Anterior cingulate cortex (tissue), 58 donors: ENCODE data around the gene PLCH1.

ENCODE experiments used
- DNase-seq, 58 donors: peaks; one replicate each; lab custom pipeline; 2025; lab: John Stamatoyannopoulos, UW

Gene PLCH1

DNA sequence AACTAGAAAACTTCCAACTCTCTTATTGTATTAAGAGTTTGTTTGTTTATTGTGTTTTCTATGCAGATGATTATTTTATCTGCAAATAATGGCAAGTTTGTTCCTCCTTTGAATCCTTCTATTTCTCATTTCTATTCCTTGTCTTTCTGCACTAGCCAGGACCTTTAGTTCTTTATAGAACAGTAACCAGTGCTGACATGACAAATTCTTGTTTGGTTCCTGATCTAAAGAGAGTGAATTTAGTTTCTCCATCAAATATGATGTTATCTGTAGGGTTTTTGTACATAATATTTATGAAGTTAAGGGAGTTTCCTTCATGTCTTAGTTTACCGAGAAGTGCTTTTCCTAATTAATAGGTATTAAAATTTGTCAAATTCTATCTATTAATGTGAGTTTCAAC is 350.6 kb downstream of the PLCH1 start:
- DNase-seq: no peak

DNA sequence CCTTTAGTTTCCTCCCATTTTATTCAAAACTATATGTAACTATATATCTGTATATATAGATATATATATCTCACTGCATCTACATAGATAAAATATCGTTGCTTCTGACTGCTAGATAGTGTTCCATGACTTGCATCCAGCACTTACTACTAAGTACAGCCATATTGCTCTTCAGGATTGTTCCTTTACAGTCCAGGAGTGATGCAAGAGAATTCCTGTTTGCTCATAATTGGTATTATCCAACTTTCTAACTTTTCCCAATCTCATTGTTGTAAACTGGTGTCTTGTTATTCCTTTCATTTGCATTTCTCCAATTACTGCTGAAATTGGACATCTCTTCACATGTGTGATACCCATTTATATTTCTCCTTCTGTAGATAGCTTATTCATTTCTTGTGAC is 351.6 kb downstream of the PLCH1 start:
- DNase-seq: no peak

DNA sequence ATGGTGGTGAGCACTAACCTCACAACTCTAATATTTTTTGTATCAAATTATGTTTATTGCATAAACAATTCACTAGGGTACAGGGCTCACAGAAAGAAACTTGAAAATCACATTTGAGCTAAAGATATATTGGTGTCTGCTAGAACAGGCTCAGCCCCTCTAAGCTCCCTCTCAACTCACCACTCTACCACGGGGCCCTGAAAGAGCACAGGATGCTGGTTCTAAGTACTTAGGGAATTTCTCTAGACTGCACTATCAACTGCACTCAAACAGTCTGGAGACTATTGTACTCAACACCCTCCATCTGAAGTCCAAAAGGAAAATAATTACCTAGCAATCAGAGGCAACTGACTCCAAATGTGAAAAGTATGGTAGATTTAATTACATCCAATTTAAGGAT is 352.7 kb downstream of the PLCH1 start:
- DNase-seq: no peak

DNA sequence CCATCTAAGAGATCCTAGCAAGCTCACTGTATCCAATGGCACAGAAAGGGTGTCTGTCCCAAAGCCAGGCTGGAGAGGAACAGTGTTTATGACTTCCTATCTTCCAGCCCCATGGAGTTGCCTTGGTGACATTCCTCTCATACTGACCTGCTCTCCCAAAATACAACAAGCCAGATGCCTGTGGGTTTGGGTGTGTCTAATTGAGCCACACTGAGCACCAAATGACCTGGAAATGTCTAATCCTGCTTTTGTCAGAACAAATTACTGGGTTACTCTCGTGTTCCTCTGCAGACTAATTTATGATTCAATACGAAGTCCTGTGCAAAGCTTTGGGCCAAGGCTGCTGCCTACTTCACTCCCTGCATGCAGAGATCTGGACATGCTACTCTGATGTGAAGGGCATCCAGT is 353.3 kb downstream of the PLCH1 start:
- peak in 3 of 58 donors; percentile 9 to 42 (median 16) for DNase-seq

DNA sequence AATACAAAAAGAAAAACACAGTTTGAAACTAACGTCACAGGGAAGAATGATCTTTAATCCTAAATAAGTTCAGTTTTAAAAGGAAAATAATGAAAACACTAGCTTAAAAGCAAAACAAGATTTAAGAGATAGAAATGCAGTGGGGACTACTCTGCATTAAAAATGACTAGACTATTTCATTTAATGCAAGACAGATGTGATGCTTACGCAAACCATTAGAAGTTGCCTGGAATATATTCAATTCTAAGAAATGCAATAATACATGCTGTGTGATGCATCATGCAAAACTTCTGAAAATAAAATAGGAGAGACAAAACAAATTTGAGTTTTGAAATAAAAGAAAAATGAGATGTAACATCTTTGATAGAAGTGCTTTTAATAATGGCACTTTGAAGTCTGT is 353.8 kb downstream of the PLCH1 start:
- no peak for DNase-seq

DNA sequence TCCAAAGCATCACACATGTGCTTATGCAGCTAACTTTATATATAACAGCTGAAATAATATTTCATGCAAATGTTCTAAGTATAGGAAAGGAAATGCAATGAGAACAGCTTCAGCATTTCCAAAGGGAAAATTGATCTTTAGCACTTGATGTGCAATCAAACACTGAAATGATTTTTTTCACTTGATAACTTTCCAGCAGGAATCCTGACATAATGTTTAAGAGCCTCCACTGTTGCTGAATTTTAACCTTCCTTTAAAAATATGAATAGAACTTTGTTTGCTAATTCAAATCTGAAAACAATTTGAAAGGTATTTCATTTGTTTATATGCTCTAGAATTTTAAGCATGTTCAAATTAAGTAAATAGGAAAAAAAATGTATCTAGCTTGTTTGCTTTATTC is 354.5 kb downstream of the PLCH1 start:
- DNase-seq: no peak

DNA sequence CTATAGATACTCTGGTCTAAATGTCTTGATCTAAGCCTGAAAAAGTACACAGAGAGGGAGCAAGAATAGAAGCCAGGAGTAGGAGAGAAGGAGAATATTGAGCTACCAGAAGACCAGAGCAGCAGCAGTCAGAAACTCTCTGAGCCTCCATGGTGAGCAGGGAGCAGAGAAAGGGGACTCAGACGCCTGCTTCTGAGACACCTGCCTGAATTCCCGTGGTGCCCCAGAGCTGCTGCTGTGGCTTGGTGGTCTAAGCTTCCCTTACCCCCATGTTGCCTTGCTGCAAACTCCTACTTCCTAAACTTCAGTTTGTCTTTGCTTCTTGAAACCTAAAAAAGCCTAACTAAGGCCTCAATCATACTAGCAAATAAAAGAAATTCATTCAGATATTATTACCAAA is 356.5 kb downstream of the PLCH1 start:
- no peak for DNase-seq

DNA sequence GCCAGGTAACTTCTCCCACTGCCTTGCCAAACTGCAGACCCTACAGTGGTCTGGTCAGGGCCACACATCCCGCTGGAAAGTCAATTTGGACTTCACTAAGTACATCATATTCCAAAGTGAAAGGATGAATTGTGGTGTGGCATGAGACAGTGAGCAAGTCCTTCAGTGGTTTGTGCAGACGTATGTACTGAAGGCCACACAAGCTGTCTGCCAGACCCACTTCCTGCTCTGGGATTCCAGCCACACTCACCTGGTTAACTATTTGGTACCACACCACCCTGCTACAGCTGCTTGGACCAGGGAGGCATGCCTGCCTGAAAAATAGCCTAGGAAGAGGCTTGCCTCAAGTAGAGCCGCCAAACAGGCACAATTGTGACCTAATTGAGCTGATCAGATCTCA is 357.3 kb downstream of the PLCH1 start:
- DNase-seq: no peak

DNA sequence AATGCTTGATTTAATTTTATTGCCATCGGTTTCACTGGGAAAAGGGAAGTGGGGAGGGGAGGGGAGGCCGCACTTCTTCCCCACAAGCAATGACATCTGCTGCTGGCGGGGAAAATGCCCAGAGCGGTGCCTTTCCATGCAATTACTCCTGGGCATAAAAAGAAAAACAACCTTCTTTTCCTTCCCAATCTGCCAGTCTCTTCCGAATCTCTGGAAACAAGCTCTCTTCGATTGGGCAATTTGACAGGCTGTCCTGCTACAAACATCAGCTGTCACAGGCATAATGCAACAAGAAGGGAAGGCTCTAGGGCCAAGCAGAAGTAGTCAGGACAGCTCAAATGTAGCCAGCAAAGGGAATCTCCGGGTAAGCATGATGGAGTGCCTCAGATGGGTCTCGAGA is 358.0 kb downstream of the PLCH1 start:
- peak in 4 of 58 donors; percentile 2 to 7 (median 4) for DNase-seq

DNA sequence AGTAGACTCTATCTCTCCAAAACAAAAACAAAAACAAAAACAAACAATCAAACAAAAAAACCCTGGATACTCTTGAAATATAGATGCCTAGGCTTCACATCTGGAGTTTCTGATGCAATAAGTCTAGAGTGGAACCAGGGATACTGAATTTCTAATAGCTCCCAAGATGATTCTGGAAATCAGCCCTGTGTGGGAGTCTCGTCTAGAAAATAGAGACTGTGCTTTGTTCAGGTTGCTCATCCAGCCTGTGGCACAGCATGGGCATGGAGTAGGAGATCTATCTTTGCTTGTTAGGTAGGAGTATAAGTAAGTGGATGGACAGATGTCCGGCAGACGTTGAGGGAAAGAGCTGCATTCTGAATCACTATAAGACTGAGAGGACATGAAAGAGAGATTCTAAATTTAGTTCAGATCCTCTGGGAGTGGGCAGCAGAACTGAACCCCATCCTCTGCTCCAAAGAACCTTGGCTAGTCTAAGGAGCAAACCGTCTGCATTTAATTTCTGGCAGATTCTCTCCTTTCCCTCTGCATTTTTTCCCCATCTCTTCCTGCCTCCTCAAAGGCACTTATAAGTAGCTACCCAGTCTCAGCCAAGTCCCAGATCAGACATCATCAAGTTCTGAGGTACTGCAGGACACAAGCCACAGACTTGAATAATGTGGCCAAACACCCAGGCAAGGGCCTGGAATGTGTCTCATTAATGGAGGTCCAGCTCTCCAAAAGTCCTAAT is 358.8 kb downstream of the PLCH1 start:
- DNase-seq: peak in 1 of 58 donors; percentile 8

DNA sequence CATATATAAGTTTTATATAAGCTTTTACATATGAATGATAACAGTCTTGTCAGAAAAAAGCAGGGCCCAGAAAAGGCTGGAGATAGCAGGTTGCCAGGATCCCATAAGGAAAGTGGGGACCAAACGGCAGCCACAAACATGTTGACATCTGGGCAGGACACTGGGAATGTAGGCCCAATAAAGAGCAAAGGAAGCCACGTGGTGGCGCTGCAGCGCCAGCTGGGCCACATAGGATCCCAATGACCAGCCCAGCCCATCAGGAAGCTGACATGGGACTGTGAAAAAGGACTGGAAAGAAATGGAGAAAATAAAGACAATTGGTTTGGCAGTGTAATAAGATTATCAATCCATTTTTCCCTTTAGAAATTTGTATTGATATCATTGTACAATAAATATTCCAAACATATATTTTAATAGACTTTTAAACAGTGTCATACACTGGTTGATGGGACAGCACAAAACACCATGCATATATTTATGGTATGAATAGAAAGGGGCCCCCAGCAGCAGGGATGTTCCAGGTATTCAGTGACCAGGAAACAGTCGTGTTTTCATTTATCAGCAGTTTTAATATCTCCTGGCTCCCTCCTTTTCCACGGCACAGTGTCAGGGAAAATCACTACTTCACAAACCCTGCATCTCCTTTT is 362.4 kb downstream of the PLCH1 start:
- peak in 37 of 58 donors; percentile 3 to 68 (median 26) for DNase-seq

DNA sequence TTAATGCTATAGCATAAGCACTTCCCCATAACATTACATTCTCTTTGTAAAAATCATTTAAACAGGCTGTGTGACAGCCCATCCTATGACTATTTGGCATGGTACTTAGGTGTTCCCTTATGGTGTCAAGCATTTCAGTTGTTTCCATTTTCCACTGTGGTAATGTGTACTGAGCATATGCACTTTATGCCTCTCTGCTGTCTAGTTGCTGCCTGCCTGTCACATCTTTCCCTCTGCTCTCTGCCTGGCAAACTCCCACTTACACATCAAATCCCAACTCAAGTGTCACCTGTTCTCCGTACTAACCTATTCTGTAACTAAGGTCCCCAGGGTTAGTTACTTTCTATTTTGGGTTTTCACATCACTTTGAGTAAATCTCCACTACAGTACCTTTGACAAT is 367.0 kb downstream of the PLCH1 start:
- DNase-seq: no peak

DNA sequence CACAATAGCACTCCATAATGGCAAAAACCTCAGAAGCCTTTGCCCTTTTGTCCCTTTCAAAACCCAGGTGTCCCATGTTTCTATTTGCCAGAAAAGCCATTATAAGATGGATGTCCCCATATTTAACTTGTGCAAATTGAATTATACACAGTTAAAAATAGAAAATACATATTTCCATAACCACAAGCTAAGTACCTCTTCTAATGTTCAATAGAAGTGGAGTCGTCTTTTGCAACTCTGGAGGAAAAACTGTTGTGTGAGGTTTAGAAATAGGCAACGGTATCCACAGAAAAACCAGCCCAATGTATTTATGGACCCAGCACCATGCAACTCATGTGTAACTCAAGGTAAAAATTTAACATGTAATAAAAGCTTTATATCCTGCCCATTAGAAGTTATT is 367.8 kb downstream of the PLCH1 start:
- DNase-seq: no peak

DNA sequence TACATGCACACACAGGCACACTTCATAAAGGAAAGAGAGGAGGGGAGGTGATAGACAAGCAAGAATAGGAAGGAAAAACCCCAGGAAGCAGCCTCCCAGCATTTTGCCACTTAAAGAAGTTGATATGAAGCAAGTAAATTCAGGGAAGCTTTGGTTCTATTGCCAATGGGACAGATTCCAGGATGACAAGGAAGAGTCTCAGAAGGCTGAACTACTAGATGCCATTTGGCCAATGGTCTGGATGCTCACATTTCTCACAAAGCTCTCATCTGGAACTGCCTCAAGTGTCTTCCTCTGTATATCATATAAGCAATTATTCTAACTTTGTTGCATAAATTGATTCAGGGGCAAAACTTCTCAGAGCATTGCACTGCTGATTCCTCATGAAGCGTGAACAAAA is 372.6 kb downstream of the PLCH1 start:
- no peak for DNase-seq

DNA sequence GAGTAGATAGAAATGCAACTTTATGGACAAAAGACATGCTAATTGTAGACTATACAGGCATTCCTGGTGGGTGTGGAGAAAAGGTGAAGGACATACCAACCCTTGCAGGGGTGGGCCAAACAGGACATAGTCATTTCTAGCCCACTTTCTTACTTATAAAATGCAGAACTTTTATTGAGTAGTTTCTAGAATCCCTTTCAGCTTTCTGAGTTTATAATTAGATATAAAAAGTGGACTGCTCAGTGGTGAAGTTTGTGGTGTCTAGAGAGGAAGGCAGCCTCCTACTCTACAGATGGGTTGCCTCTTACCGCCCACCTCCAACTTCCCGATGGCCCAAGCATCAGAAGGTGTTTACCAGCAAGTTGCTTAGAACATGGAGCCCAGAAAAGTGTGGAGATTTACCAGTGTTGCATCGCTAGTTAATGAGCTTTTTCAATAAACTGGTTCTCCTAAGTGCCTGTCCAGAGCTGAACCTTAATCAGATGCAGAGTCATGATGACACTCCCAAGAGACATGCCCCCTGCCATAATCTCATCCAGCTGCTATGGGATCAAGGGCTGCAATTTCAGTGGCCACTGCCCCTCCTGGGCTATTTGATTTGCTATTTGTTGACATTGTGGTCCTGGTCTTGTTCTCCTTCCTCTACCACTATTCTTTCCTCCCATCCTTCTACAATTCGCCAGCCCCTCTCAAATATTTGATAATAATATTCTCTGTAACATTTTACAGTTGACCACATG is 373.9 kb downstream of the PLCH1 start:
- DNase-seq: no peak

DNA sequence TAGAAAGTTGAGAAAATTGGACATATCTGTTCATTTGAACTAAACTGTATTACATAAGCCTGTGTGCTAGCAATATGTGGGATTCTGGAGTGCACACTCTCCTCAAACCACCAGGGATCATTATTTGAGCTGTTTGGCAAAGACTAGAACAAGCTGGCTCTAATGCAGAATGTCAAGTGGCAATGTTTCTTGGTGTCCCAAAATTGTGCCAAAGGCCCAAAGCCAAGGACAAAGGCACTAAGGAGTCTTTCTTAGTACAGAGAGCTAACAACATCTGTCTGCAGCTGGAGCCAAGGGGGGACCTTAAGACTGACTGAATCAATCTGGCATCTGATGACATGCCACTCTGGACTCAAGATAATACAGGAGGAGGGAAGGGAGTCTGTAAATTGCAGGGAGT is 374.7 kb downstream of the PLCH1 start:
- DNase-seq: peak in 9 of 58 donors; percentile 5 to 68 (median 18)

DNA sequence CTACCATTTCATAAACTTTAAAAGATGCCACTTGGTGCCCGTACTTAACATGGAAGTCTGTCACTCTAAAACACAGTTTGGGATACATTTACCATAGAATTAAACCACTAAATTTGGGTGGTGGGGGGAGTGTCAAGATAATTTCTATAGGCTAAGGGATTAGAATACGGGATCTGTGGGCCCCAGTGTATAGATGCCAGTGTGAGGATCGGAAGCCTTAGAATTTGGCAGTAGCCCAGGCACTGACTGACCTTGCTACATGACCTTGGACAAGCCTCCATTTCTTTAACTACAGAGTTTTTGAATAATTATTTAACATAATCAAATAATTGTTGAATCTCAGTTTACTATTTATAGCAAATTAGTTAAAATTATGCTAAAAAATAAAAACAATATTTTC is 375.1 kb downstream of the PLCH1 start:
- no peak for DNase-seq

DNA sequence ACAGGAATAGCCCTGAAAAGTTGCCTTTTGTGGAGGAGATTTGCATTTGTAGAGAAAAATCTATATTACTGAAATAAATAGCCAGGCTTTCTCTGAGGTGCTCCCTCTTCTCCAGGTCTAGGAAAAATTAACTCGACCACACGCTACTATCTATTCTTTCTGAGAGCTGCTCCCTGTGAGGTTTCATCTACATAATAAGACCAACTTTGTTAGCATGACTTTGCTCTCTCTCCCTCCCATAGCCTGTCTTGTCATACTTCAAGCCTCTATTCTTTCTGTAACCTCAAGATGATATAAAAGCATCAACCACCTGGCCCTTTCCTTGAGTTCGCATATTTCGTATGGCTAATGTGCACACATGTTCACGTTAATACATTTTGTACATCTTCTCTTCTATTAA is 375.6 kb downstream of the PLCH1 start:
- DNase-seq: no peak

DNA sequence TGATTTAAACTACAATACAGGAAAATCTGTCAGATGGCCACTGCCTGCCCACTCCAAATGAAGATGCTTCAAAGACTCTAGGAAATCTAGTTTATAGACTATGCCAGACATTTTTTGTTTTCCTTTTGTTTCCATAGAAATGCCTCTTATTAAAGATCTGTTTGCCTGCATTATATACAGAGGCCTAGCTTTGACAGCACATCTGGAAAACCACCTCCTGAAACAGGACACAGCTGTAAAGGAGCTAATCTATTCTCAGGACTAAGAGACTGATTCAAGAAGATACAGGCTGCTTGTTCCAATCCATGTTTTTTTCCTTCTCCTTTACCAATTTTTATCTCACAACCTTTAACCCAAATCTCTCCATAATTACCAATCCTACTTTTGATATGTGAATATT is 376.1 kb downstream of the PLCH1 start:
- no peak for DNase-seq

DNA sequence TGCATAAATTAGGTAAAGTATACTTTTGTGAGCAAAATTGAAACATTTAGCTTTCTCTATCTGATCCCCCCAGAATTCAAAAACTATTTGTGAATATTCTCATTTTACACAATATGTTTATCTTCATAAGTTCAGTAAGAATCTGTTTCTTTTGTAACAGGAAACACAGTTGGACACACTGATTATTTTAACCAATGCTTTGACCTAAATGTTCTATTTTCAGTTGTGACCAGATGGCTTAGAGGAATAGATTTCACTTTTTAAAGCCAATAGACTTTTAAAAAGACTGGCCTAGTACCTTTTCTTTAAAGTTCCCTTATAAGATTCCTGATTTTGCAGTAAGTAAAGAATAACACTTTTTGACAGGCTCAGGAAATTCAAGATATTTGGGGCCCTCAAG is 377.4 kb downstream of the PLCH1 start:
- no peak for DNase-seq

DNA sequence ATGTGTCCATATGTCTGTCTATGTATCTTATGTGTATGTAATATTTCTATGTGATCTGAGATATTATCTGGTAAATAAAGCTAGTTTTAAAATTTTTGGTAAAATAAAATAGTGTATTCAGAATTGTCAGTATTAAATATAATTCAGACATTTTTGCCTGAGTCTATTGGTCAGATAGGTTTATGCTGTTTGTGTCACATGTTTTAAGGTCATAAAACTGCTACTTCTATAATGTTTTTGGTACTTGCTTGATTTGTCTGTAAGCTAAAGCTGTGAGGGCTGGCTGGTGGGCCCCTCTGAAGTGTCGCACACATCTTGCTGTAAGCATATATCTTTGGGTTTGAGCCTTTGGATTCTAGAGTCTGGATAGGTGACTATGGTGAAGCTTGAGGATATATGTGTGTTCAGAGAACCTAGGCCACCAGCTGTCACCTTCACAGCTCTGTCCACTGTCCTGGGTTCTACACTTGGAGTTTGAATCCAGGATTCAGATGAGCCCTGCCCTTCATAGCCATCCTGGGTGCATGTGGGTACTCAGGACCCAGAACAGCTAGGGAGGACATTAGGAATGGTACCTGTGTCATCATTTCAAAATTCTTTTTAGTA is 379.6 kb downstream of the PLCH1 start:
- DNase-seq: no peak
